HEK293 (cell line): Measurements from ENCODE around the gene RXFP1.

Source experiments
- CTCF ChIA-PET: fragments of 350-600 bp; formaldehyde crosslinking; extraction: SDS; loops from one replicate; lab custom pipeline; 2021; ENCODE audit warnings: antibody characterized with exemption; lab: Yijun Ruan, JAX
- POLR2A ChIA-PET: fragments of 300-600 bp; formaldehyde crosslinking; extraction: SDS; loops from one replicate; lab custom pipeline; 2020; ENCODE audit warnings: antibody characterized with exemption, inconsistent platforms; lab: Yijun Ruan, JAX
- H3K27ac ChIP-seq: fragments of 200-500 bp; sonication (Bioruptor generic); 2 replicates; pipeline ENCODE4 v1.5.1; 2014; ENCODE audit warnings: low read depth, low read length, control low read depth, inconsistent platforms; ENCODE audit errors: extremely low read depth
- H3K36me3 ChIP-seq, 2 experiments: fragments of 200-500 bp in 1 of 2; sonication (Bioruptor generic) in 1 of 2; 1 replicate in 1 of 2; 2 replicates in 1 of 2; pipeline ENCODE4 v1.5.1; 2014 to 2017; ENCODE audit warnings: inconsistent platforms in 2 of 2, low read length in 2 of 2; ENCODE audit not compliant: control insufficient read depth in 2 of 2, insufficient read depth in 1 of 2
- H3K4me1 ChIP-seq: fragments of 200-500 bp; sonication (Bioruptor generic); 2 replicates; pipeline ENCODE4 v1.5.1; 2014; ENCODE audit warnings: mild to moderate bottlenecking, low read length, inconsistent platforms; ENCODE audit not compliant: control insufficient read depth, insufficient read depth
- H3K4me3 ChIP-seq: 2 replicates; pipeline ENCODE4 v1.5.1; 2011; ENCODE audit warnings: low read depth, mild to moderate bottlenecking, control low read depth, low read length, moderate library complexity
- H3K9me3 ChIP-seq: fragments of 200-500 bp; sonication (Bioruptor generic); 2 replicates; pipeline ENCODE4 v1.5.1; 2014; ENCODE audit warnings: low read depth, low read length, inconsistent platforms; ENCODE audit not compliant: control insufficient read depth, insufficient read depth
- GLI2 ChIP-seq: fragments of 450-650 bp; formaldehyde crosslinking; IDR thresholded peaks from 2 replicates; pipeline ENCODE4; 2017; ENCODE audit warnings: missing biosample characterization, missing genetic modification characterization, low read depth, borderline replicate concordance
- GLIS1 ChIP-seq: fragments of 450-650 bp; formaldehyde crosslinking; IDR thresholded peaks from 2 replicates; pipeline ENCODE4 v1.5.1; 2016; ENCODE audit warnings: missing biosample characterization, missing genetic modification characterization
- HOXD13 ChIP-seq: sonication (generic); formaldehyde crosslinking; IDR thresholded peaks from 2 replicates; pipeline ENCODE4 v1.8.0; 2022; ENCODE audit warnings: missing genetic modification reagents, borderline replicate concordance
- MEIS1 ChIP-seq: sonication (generic); formaldehyde crosslinking; IDR thresholded peaks from 2 replicates; pipeline ENCODE4 v1.8.1; 2022; ENCODE audit warnings: missing genetic modification reagents, mild to moderate bottlenecking, borderline replicate concordance
- MYNN ChIP-seq: fragments of 450-650 bp; formaldehyde crosslinking; IDR thresholded peaks from 2 replicates; pipeline ENCODE4 v1.5.1; 2016; ENCODE audit warnings: missing biosample characterization, missing genetic modification characterization, borderline replicate concordance
- SP2 ChIP-seq: fragments of 450-650 bp; formaldehyde crosslinking; IDR thresholded peaks from 2 replicates; pipeline ENCODE4 v1.5.1; 2016; ENCODE audit warnings: missing biosample characterization, missing genetic modification characterization
- YY2 ChIP-seq: fragments of 450-650 bp; formaldehyde crosslinking; IDR thresholded peaks from 2 replicates; pipeline ENCODE4 v1.5.1; 2016; ENCODE audit warnings: missing biosample characterization, missing genetic modification characterization
- ZEB2 ChIP-seq: fragments of 450-650 bp; formaldehyde crosslinking; IDR thresholded peaks from 2 replicates; pipeline ENCODE4 v1.5.1; 2016; ENCODE audit warnings: missing biosample characterization, missing genetic modification characterization
- ZFP3 ChIP-seq: fragments of 450-650 bp; formaldehyde crosslinking; IDR thresholded peaks from 2 replicates; pipeline ENCODE4 v1.5.1; 2016; ENCODE audit warnings: low read depth, missing biosample characterization, missing genetic modification characterization
- ZFP69B ChIP-seq: fragments of 450-650 bp; formaldehyde crosslinking; IDR thresholded peaks from 2 replicates; pipeline ENCODE4 v1.5.1; 2016; ENCODE audit warnings: missing biosample characterization, missing genetic modification characterization
- ZNF184 ChIP-seq: fragments of 450-650 bp; IDR thresholded peaks from 2 replicates; pipeline ENCODE4 v1.5.1; 2018; ENCODE audit warnings: missing biosample characterization, mild to moderate bottlenecking, missing genetic modification characterization
- ZNF24 ChIP-seq: fragments of 450-650 bp; formaldehyde crosslinking; IDR thresholded peaks from 2 replicates; pipeline ENCODE4 v1.5.1; 2016; ENCODE audit warnings: missing biosample characterization, missing genetic modification characterization
- ZNF354C ChIP-seq: fragments of 450-650 bp; formaldehyde crosslinking; IDR thresholded peaks from 2 replicates; pipeline ENCODE4 v1.5.1; 2016; ENCODE audit warnings: missing biosample characterization, missing genetic modification characterization, low read depth, borderline replicate concordance
- ZNF391 ChIP-seq: fragments of 450-650 bp; formaldehyde crosslinking; IDR thresholded peaks from 2 replicates; pipeline ENCODE4 v1.5.1; 2016; ENCODE audit warnings: low read depth, missing biosample characterization, missing genetic modification characterization, borderline replicate concordance
- ZNF416 ChIP-seq: fragments of 450-650 bp; formaldehyde crosslinking; IDR thresholded peaks from 2 replicates; pipeline ENCODE4 v1.5.1; 2016; ENCODE audit warnings: missing biosample characterization, missing genetic modification characterization
- ZNF433 ChIP-seq: fragments of 450-650 bp; formaldehyde crosslinking; IDR thresholded peaks from 2 replicates; pipeline ENCODE4 v1.5.1; 2016; ENCODE audit warnings: missing biosample characterization, missing genetic modification characterization, low read depth
- ZNF513 ChIP-seq: fragments of 450-650 bp; IDR thresholded peaks from 2 replicates; pipeline ENCODE4 v1.5.1; 2018; ENCODE audit warnings: missing biosample characterization, missing genetic modification characterization
- ZNF514 ChIP-seq: fragments of 450-650 bp; formaldehyde crosslinking; IDR thresholded peaks from 2 replicates; pipeline ENCODE4 v1.5.1; 2016; ENCODE audit warnings: missing biosample characterization, missing genetic modification characterization
- ZNF555 ChIP-seq: fragments of 450-650 bp; formaldehyde crosslinking; conservative IDR thresholded peaks from 2 replicates; pipeline ENCODE4 v1.5.1; 2017; ENCODE audit warnings: missing biosample characterization, mild to moderate bottlenecking, missing genetic modification characterization, inconsistent platforms
- ZNF654 ChIP-seq: fragments of 450-650 bp; formaldehyde crosslinking; IDR thresholded peaks from 2 replicates; pipeline ENCODE4 v1.5.1; 2016; ENCODE audit warnings: low read depth, missing biosample characterization, missing genetic modification characterization
- ZNF664 ChIP-seq: fragments of 450-650 bp; formaldehyde crosslinking; IDR thresholded peaks from 2 replicates; pipeline ENCODE4 v1.5.1; 2016; ENCODE audit warnings: missing biosample characterization, missing genetic modification characterization
- ZNF677 ChIP-seq: fragments of 450-650 bp; IDR thresholded peaks from 2 replicates; pipeline ENCODE4 v1.5.0; 2018; ENCODE audit warnings: missing biosample characterization, mild to moderate bottlenecking, missing genetic modification characterization, moderate library complexity
- ZNF785 ChIP-seq: fragments of 450-650 bp; formaldehyde crosslinking; IDR thresholded peaks from 2 replicates; pipeline ENCODE4 v1.5.1; 2016; ENCODE audit warnings: missing biosample characterization, missing genetic modification characterization
- ZSCAN30 ChIP-seq: fragments of 450-650 bp; IDR thresholded peaks from 2 replicates; pipeline ENCODE4 v1.5.1; 2018; ENCODE audit warnings: missing biosample characterization, mild to moderate bottlenecking, missing genetic modification characterization, moderate library complexity
- TF ChIP-seq, protein P1 (sequence below): fragments of 450-650 bp; formaldehyde crosslinking; IDR thresholded peaks from 2 replicates; pipeline ENCODE4 v1.5.1; 2016; ENCODE audit warnings: missing biosample characterization, missing genetic modification characterization
- TF ChIP-seq, protein P2 (sequence below): fragments of 450-650 bp; formaldehyde crosslinking; IDR thresholded peaks from 2 replicates; pipeline ENCODE4 v1.5.1; 2017; ENCODE audit warnings: missing biosample characterization, missing genetic modification characterization
- TF ChIP-seq, protein P3 (sequence below): fragments of 450-650 bp; formaldehyde crosslinking; IDR thresholded peaks from 2 replicates; pipeline ENCODE4; 2016; ENCODE audit warnings: missing biosample characterization, missing genetic modification characterization

The RXFP1 gene

DNA sequence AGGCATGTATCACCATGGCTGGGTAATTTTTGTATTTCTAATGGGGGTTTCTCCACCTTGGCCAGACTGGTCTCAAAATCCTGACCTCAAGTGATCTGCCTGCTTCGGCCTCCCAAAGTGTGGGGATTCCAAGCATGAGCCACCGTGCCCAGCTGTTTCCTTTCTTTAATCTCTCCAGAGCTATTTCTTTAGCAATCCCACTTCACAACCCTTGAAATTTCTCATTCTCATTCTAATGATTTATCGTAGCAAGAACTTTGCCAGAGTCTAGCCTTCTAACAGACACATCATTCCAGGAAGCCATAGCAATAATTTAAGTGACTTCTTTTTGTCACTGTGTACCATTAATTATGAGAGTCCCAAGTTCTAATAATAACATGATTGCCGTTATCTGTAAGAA is 68.6 kb downstream of the RXFP1 start:
- no peak for TF ChIP-seq ZNF664 (tag by site-specific recombination)
- no peak for TF ChIP-seq ZFP69B (tag by site-specific recombination)
- TF ChIP-seq, protein P1, sequence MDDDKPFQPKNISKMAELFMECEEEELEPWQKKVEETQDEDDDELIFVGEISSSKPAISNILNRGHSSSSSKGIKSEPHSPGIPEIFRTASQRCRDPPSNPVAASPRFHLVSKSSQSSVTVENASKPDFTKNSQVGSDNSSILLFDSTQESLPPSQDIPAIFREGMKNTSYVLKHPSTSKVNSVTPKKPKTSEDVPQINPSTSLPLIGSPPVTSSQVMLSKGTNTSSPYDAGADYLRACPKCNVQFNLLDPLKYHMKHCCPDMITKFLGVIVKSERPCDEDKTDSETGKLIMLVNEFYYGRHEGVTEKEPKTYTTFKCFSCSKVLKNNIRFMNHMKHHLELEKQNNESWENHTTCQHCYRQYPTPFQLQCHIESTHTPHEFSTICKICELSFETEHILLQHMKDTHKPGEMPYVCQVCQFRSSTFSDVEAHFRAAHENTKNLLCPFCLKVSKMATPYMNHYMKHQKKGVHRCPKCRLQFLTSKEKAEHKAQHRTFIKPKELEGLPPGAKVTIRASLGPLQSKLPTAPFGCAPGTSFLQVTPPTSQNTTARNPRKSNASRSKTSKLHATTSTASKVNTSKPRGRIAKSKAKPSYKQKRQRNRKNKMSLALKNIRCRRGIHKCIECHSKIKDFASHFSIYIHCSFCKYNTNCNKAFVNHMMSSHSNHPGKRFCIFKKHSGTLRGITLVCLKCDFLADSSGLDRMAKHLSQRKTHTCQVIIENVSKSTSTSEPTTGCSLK: no peak
- TF ChIP-seq ZNF391 (tag by site-specific recombination): no peak
- TF ChIP-seq ZNF184 (tag by site-specific recombination): no peak
- no peak for TF ChIP-seq YY2 (tag by site-specific recombination)
- TF ChIP-seq ZNF785 (tag by site-specific recombination): no peak
- no peak for TF ChIP-seq ZNF24
- no peak for TF ChIP-seq ZNF433
- TF ChIP-seq, protein P2, sequence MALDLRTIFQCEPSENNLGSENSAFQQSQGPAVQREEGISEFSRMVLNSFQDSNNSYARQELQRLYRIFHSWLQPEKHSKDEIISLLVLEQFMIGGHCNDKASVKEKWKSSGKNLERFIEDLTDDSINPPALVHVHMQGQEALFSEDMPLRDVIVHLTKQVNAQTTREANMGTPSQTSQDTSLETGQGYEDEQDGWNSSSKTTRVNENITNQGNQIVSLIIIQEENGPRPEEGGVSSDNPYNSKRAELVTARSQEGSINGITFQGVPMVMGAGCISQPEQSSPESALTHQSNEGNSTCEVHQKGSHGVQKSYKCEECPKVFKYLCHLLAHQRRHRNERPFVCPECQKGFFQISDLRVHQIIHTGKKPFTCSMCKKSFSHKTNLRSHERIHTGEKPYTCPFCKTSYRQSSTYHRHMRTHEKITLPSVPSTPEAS (tag by site-specific recombination): no peak
- TF ChIP-seq ZNF555 (tag by site-specific recombination): no peak
- TF ChIP-seq, protein P3, sequence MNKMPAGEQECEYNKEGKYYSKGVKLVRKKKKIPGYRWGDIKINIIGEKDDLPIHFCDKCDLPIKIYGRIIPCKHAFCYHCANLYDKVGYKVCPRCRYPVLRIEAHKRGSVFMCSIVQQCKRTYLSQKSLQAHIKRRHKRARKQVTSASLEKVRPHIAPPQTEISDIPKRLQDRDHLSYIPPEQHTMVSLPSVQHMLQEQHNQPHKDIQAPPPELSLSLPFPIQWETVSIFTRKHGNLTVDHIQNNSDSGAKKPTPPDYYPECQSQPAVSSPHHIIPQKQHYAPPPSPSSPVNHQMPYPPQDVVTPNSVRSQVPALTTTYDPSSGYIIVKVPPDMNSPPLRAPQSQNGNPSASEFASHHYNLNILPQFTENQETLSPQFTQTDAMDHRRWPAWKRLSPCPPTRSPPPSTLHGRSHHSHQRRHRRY (tag by site-specific recombination): no peak
- TF ChIP-seq ZNF514 (tag by site-specific recombination): no peak
- no peak for TF ChIP-seq GLIS1 (tag by site-specific recombination)
- TF ChIP-seq MEIS1: no peak
- TF ChIP-seq SP2 (tag by site-specific recombination): no peak
- no peak for TF ChIP-seq ZNF677 (tag by site-specific recombination)
- TF ChIP-seq ZNF416 (tag by site-specific recombination): no peak
- TF ChIP-seq GLI2 (tag by site-specific recombination): no peak
- no peak for TF ChIP-seq ZNF354C (tag by site-specific recombination)
- H3K4me1 ChIP-seq: no peaks in the 10 kb centered on the region
- H3K9me3 ChIP-seq: no peaks in the 10 kb centered on the region
- POLR2A ChIA-PET: no interaction called here
- H3K4me3 ChIP-seq: no peak overlapping the region
- no peak overlapping the region for H3K27ac ChIP-seq
- no peaks in the 10 kb centered on the region for H3K36me3 ChIP-seq
- CTCF ChIA-PET: no interaction called here

DNA sequence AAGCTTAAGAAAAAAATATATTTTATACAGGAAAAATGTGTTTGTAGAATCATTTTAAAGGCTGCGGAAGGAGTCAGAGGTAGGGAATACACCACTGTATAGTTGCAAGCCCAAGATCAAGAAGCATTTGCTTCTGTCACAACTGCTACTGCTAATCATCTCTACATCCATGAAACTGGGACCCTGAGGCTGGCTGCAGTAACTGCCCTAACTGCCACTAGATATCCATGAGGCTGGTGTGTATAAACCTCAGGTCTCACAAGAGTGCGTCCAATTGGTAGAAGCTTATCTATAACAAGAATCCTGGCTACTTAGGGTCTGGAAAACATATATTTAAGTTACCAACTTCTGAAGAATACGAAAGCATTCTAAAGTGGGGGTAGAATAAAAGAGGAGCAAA is 69.1 kb downstream of the RXFP1 start:
- ChIA-PET CTCF (no interaction called here), POLR2A (no interaction called here)

More for the DNA sequence above, 69.1 kb downstream of the RXFP1 start:
- no peak overlapping the region for H3K4me3 ChIP-seq
- H3K36me3 ChIP-seq: no peaks in the 10 kb centered on the region
- H3K9me3 ChIP-seq: no peaks in the 10 kb centered on the region
- H3K27ac ChIP-seq: no peak overlapping the region
- TF ChIP-seq ZNF654 (tag by site-specific recombination) (no peak), MYNN (no peak), HOXD13 (CRISPR knock-in tag) (no peak), ZNF513 (no peak), ZFP69B (tag by site-specific recombination) (no peak), ZFP3 (no peak), ZEB2 (tag by site-specific recombination) (no peak), ZNF514 (tag by site-specific recombination) (no peak), ZSCAN30 (tag by site-specific recombination) (no peak)
- no peaks in the 10 kb centered on the region for H3K4me1 ChIP-seq
